NCI-H146 treated with DMSO at 0.1 percent for 48 hours (cell line): ENCODE data around the gene CCDC74A.
"Not testable (repeated sequence)": the region's sequence is repeated elsewhere in the genome, so short reads cannot be mapped to it uniquely, and the experiment has no call there.

Experiments
- DNase-seq: peaks from one replicate; lab custom pipeline; 2025; ENCODE audit not compliant: unreplicated experiment; lab: John Stamatoyannopoulos, UW

The CCDC74A gene

GRCh38 chr2:131528981-131529863 lies 1.5 kb downstream of the CCDC74A start:
- not testable (repeated sequence) for DNase-seq

DNA sequence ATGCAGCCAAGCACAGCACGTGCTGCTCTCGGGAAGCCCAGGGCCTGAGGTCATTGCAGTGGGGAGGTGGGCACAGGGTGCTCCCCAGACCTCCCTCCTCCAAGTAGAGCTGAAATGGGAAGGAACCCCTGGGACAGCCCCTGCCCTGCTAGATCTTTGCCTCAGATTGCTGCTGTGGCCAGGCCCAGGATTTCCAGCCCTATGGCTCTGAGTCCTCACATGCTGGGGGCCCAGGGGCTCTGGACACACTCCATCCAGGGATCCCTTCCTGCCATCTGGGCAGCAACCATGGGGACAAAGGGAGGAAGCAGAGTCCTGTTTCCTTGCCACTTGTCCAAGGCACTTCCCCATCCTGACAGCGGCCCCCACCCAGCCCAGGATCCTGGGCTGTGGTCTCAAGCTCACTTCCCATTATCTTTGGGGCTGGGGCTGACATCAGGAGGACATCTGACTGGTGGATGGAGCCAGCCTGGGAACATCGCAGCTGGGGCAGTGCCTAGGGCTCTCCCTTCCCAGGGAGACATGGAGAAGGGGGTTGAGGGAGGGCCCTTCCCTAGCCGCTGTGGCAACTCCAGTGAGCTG lies 2.3 kb downstream of the CCDC74A start:
- DNase-seq = not testable (repeated sequence)

DNA sequence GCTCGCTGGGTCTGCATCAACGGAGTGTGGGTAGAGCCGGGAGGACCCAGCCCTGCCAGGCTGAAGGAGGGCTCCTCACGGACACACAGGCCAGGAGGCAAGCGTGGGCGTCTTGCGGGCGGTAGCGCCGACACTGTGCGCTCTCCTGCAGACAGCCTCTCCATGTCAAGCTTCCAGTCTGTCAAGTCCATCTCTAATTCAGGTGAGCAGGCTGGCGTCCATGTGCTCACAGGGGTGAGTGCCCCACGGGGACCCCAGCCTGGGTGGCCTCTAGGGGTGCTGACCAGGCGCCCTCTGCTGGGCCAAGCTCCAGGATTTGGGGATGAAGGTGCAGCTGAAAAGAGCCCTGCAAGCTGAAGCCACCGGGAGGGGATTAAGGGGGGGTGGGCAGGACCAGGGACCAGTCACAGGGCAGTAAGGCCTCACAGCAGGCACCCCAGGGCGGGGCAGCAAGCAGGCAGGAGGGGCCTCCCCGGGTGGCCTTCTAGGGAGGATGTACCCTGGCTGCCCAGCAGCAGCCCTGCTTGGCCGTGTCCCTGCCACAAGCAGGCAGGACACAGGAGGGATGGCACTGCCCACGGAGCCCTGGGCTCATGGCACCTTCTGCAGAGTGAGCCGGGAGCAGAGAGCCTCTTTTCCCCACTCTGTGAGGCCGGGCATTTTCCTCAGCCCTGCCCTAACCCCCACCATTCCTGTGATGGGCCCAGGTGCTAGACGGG lies 3.1 kb downstream of the CCDC74A start:
- DNase-seq = not testable (repeated sequence)

- not testable (repeated sequence) for DNase-seq
These were observed 4.0 kb downstream of the CCDC74A start for GRCh38 chr2:131531547-131532185.

GRCh38 chr2:131532723-131533608 lies 5.3 kb downstream of the CCDC74A start:
- not testable (repeated sequence) for DNase-seq

DNA sequence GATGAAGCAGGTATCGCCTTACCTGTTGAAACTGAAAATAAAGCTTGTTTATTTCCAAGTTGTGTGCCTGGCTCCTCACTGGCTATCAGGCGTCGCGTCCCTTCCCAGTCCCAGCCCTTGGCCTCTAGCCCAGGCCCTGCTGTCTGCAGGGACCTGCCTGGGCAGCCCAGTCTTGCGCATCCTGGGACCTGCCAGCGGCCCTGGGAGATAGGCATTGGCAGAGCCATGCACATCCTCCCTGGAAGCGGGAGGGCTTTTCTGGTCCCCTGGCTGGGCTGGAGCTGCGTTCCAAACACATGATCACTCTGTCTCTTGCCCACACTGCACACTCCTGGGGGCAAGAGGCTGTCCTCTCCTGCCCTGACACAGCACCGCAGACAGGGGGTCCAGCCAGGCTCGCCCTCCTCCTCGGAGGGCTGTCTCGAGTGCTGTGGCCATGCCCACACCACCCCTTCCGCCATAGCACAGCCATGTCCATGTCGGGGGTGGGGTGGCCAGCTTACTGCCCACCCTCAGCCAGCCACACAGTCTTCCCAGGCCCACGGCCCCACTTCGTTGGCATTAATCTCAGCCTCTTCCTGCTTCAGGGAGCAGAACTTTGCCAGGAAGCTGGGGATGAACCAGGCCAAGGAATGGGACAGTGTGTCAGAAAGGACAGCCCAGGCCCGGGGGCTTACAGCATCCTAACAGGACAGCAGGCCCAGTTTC lies 6.1 kb downstream of the CCDC74A start:
- not testable (repeated sequence) for DNase-seq

- not testable (repeated sequence) for DNase-seq
These were observed 6.6 kb downstream of the CCDC74A start for GRCh38 chr2:131534317-131534672.

GRCh38 chr2:131534965-131535364 lies 7.3 kb downstream of the CCDC74A start:
- DNase-seq = not testable (repeated sequence)

DNA sequence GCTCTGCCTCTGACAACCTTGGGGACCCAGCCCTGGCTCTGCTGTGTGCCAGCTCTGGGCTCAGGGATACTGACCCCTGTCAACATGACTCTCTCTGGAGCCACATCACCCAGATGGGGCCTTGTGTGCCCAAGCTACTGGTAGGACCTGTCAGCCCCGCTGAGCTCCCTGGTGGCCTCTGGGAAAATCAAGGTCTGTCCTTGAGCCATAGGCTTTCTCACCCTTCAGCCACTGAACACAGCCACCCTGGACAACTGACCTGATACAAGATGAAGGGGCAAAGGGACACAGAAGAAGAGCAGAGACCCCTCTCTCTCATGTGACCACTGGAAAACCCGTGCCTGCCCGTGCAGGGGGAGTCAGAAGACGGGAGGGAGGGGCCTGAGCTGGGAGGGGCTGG lies 7.8 kb downstream of the CCDC74A start:
- no peak for DNase-seq

DNA sequence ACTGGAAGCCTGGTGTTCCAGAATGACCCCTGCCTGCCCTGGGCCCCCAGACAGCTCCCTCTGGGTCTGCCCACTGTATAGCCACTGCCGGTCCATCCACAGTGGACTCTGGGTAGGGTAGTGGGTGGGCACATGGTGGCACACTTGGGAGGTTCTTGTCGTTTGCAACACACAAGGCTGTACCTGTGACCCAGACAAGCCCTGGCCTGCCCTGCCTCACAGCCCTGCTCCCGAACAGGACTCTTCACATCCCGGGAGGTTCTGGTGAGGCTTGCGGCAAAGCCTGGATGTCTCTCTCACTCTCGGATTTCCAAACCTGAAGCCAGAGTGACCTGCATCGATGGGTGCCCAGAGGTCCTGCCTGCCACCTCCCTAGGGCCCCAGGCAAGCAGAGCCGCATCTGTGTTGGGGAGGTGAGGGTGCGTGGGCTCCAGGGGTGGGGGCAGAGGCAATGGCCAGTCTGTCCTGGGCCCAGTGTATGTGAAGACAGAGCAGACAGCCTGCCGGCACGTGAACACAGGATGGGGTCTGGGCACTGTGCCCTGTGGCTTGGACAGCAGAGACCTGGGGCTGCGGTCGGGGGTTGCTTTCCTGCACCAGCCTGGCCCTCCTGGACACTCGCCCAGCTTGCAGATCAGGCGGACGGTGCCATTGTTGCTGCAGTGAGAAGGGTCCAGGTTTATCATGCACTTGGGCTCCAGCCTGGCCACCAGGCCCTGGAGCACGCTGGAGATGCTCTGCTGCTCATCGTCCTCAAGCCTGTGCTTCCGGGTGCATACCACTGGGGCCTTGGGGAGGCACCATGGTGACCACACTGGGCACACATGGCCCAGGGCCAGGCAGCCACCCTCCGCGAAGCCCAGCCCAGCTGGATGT lies 8.5 kb downstream of the CCDC74A start:
- DNase-seq = not testable (repeated sequence)

GRCh38 chr2:131536841-131537240 lies 9.2 kb downstream of the CCDC74A start:
- not testable (repeated sequence) for DNase-seq

DNA sequence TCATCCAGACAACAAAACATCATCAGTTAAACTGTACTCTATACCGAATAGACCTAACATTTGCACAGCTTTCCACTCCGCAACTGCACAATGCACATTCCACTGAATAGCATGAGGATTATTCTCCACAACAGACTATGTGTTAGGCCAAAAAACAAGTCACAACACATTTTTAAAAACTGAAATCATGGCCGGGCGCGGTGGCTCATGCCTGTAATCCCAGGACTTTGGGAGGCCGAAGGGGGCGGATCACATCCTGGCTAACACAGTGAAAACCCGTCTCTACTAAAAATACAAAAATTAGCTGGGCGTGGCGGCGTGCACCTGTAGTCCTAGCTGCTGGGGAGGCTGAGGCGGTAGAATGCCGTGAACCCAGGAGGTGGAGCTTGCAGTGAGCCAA lies 11.2 kb downstream of the CCDC74A start:
- not testable (repeated sequence) for DNase-seq

DNA sequence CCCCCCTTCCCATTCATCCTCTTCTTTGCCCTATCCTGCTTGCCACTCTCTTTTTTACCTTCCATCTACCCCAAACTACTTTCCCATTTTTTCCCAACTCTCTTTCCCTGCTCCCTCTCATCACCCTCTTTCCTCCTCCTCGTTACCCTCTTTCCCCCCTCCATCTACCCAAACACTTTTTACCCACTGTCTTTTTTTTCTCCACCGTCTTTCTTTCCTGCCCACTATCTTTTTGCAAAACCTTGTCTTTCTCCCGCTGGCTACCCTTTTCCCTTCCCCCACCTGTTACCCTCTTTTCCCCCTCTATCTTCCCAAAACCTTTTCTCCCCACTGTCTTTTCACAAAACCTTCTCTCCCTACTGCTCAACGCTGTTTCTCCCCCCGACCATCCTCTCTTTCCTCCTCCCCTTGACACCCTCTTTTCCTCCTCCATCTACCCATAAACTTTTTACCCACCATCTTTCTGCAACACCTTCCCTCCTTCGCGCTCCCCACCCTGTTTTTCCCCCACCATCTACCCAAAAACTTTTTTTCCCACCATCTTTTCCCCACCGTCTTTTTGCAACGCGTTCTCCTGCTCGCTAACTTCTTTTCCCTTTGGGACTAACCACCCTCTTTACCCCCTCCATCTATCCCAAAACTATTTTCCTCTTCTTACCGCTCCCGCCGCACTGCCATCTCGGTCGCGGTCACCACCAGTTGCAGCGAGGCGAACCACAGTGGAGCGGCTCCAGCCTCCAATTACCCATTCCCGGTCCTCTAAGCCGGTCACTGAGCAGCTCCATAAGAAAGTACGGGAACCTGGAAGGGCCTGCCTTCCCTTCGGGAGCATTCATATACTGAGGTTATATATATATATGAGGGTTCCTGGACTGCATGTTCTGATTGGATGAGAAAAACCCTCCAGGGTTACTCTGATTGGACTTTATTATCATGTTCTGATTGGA lies 15.0 kb downstream of the CCDC74A start:
- DNase-seq = peak; percentile 90

DNA sequence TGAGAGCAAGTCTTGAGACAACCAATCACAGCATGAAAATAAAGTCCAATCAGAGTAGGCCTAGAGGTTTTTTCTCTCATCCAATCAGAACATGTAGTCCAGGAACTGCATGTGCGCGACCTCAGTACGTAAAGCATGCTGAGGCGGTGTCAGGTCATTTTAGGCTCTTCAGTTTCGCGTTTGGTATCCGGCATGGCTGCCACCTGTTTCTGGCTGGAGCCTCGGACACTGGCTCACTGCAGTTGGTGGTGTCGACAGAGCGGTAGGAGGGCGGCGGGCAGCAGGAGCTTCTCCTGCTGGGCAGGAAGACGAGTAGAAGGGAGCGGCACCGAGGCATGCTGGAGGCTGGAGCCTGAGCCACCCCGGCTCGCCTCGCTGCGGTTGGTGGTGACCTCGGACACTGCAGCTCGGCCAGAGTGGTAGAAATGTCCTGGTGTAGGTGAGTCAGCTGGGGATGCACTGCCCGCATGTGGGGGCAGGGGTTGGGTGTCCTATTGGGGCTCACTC lies 15.8 kb downstream of the CCDC74A start:
- no peak for DNase-seq

- not testable (repeated sequence) for DNase-seq
These were observed 16.5 kb downstream of the CCDC74A start for GRCh38 chr2:131544006-131544812.

- DNase-seq = not testable (repeated sequence)
These were observed 17.1 kb downstream of the CCDC74A start for GRCh38 chr2:131544813-131545165.

GRCh38 chr2:131552871-131553270 lies 25.2 kb downstream of the CCDC74A start:
- DNase-seq = no peak
